Coronary artery (tissue), 2 donors: ENCODE measurements around the gene AGBL4.

Experiments used
- DNase-seq: peaks from one replicate; pipeline ENCODE4 v3.0.0-alpha.2; 2017; ENCODE audit warnings: low spot score
- H3K27ac ChIP-seq, 2 donors: fragments of 200-600 bp; sonication (generic); one replicate each; pipeline ENCODE4 v1.5.1; 2016 to 2019
- H3K4me3 ChIP-seq: fragments of 200-600 bp; sonication (generic); 2 replicates; pipeline ENCODE4 v1.5.1; 2016; ENCODE audit warnings: mild to moderate bottlenecking, moderate library complexity
- TF ChIP-seq, protein P1 (sequence below): fragments of 200-600 bp; sonication (generic); IDR thresholded peaks from one replicate; pipeline ENCODE4 v1.5.1; 2019; ENCODE audit warnings: antibody characterized with exemption

The AGBL4 gene

DNA sequence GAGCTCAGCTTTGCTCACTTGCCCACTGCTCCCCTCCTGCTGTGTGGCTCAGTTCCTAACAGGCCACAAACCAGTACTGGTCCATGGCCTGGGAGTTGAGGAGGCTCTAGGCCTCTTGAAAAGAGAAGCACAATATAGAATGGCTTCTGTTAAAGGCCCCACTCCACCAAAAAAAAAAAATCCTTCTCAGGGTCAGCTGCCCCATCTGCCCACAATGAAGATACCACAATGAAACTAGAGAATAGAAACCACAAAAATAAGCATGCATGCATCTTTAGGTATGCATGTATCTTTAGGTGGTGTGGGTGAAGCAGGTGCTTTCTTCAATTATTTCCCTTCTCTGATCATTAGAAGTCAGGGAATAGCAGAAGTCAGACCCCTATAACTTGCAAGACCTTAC, 626.7 kb downstream of the AGBL4 start:
- DNase-seq, result no peak
- Histone ChIP-seq H3K4me3 (no peak overlapping the region), H3K27ac (no peak overlapping the region)
- TF ChIP-seq, protein P1, sequence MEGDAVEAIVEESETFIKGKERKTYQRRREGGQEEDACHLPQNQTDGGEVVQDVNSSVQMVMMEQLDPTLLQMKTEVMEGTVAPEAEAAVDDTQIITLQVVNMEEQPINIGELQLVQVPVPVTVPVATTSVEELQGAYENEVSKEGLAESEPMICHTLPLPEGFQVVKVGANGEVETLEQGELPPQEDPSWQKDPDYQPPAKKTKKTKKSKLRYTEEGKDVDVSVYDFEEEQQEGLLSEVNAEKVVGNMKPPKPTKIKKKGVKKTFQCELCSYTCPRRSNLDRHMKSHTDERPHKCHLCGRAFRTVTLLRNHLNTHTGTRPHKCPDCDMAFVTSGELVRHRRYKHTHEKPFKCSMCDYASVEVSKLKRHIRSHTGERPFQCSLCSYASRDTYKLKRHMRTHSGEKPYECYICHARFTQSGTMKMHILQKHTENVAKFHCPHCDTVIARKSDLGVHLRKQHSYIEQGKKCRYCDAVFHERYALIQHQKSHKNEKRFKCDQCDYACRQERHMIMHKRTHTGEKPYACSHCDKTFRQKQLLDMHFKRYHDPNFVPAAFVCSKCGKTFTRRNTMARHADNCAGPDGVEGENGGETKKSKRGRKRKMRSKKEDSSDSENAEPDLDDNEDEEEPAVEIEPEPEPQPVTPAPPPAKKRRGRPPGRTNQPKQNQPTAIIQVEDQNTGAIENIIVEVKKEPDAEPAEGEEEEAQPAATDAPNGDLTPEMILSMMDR, result no peak

GRCh38 chr1:49394200-49394599, 629.6 kb downstream of the AGBL4 start:
- H3K4me3 ChIP-seq, result no peak overlapping the region
- TF ChIP-seq, protein P1, result no peak
- H3K27ac ChIP-seq, result no peak overlapping the region
- DNase-seq, result no peak

GRCh38 chr1:49389699-49390098, 634.1 kb downstream of the AGBL4 start:
- no peak overlapping the region for H3K27ac ChIP-seq
- H3K4me3 ChIP-seq, result no peak overlapping the region
- TF ChIP-seq, protein P1, result no peak
- no peak for DNase-seq

DNA sequence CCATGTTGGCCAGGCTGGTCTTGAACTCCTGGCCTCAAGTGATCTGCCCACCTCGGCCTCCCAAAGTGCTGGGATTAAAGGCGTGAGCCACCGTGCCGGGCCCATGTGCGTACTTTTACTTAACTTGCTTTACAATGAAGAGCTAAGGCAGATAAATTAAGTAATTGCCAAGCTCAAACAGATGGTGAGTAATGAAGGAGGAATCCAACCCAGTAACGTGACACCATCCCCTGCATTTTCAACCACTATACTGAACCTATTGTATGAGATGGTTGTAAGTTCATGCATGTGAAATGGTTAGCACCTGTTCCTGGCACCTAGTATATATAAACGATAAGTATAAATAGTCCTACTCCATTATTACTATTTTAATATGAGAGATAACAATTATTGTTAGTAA, 659.1 kb downstream of the AGBL4 start:
- Histone ChIP-seq H3K4me3 (no peak overlapping the region), H3K27ac (no peak overlapping the region)
- TF ChIP-seq, protein P1, result no peak
- no peak for DNase-seq

GRCh38 chr1:49363628-49364027, 660.1 kb downstream of the AGBL4 start:
- TF ChIP-seq, protein P1, result no peak

DNA sequence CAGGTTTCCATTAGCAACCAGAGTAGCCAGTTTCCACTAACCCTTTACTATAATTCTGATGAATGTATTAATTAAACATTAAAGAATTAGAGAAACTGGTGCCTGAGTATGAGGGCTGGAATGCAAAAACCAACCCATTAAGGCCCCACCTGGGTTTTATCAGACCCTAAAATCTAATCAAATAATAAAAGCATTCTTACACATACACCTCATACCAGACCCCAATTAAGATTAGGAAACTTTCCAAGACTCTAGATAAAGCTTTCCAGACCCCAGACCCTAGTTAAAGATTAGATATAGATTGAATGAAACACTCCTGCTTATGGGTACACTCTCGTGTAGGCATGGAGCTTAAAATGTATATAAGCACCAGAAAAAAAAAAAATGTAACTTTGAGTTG, 665.7 kb downstream of the AGBL4 start:
- no peak overlapping the region for H3K27ac ChIP-seq
- DNase-seq, result no peak
- no peak overlapping the region for H3K4me3 ChIP-seq
- TF ChIP-seq, protein P1, result no peak

More at GRCh38 chr1:49363628-49364027, 660.1 kb downstream of the AGBL4 start:
- Histone ChIP-seq H3K27ac (no peak overlapping the region), H3K4me3 (no peak overlapping the region)
- DNase-seq, result no peak

DNA sequence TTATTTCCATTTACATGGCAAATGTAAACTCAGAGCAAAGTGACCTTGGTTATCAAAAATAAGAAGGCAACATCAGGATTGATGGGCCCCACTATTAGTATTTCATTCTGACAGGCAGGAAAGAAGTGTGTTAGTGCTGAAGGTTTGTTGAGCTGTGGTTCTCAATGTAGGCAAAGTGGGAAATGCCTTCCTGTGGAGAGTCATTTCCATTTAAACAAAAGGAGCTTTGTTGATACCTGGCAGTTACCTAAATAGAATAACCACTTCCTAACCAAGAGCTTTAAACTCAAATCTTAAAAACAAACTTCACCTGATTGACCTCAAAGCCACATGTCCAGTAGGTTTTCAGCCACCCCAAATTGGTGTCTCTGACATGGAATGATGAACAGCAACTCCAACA, 667.2 kb downstream of the AGBL4 start:
- Histone ChIP-seq H3K27ac (no peak overlapping the region), H3K4me3 (no peak overlapping the region)
- no peak for DNase-seq
- TF ChIP-seq, protein P1, result no peak
